ENCODE data around the gene BCAS1.

Gene BCAS1

DNA sequence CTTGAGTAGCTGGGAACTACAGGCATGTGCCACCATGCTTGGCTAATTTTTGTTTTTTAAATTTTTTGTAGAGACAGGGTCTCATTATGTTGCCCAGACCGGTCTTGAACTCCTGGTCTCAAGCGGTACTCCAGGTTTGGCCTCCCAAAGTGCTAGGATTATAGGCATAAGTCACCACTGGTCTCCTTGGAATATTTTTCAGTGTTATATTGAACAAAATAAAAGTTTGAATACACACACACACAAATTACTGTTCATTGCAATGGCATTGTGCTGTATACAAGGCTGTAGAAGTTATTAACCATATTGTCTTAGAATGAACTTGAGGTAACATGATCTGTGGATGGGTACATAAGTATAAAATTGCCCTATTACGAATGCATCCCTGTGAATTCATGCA lies 166.1 kb downstream of the BCAS1 start:
- DNase-seq (ENCODE audit: low read depth), result no peak

DNA sequence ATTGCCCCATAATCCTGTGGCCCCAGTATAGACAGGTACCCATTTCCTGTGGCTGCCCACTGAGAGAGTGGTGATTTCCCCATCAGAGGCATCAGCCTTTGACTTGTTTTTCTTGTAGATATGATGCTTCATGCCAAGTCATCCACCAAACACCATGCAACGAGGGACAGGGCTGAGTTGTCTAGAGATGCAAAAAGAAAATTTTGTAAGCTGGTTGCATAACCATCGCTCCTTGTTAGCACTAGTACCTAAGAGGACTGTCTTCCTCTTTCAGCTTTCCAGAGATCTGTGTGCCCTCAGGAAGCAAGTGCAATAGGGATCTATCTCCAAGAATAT lies 166.8 kb downstream of the BCAS1 start:
- peak; percentile 48 for DNase-seq (ENCODE audit: low read depth)

DNA sequence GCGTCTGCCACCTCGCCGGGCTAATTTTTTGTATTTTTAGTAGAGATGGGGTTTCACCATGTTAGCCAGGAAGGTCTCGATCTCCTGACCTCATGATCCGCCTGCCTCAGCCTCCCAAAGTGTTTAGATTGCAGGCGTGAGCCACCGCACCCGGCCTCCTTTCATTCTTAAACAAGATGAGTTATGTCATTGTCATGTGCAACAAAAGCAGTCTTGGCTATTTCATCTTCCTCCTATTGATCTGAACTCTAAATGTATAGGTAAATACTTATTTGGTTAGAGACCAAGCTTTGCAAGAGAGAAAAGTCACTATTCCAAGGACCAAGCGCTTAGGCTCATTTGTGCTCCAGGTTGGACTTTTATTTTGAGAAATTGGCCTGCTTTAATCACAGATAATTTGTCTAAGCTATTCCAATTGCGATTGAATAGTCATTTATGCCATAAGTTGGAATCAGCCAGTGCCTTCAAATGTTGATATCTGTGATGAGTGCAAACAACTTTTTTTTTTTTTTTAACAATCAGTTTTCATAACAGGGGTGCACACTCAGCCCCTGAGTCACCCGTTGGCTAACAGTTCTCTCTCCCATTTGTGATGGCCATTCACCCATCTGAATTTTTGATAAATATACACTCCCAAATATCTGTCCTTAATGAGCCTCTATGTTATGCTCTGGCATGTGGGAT lies 167.3 kb downstream of the BCAS1 start:
- DNase-seq (ENCODE audit: low read depth), result no peak

DNA sequence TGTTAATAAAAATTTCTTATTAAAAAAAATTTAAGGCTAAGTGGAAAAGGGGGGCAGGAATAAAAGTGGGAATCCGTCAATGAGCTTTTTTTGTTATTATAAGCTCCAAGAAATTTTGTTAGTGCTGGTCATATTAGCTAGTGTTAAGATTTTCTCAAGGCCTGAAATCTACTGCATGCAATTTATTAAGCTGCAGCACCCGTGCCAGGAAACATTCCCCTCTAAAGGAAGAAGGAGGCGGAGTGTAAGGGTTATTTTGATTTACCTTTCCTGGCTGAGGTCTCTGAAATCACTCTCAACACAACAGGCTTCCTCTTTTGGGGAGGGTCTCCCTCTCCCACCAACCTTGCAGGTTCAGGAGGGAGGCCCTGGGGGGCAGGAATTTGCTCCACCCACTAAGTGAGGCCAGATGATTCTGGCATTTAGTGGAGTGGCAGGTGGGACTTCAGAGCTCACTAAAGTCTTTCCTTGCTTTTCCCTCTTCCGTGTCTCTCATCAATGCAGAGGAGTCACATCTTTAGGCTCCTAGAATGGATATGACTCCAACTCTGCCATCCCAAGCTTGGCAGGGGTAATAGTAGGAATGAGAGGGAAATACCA lies 168.8 kb downstream of the BCAS1 start:
- DNase-seq (ENCODE audit: low read depth), result no peak

DNA sequence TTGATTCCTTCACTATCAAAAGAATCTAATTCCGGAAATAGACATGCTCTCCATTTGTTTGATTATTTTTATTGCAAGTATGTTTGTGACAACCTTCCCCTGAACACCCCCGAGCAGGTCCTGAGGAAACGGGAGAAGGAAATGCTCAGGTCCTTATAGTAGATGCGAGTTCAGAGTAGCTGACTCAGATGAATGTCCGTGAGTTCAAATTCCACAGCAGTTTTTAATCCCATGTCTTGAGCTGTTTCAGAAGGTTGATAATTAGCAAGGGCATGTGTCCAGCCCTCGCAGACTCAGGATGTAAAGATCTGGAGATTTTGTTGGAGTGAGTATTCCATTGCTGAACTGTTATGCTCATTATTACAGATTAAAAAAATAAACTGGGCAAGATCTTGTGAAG lies 169.3 kb downstream of the BCAS1 start:
- peak; percentile 64 for DNase-seq (ENCODE audit: low read depth)

DNA sequence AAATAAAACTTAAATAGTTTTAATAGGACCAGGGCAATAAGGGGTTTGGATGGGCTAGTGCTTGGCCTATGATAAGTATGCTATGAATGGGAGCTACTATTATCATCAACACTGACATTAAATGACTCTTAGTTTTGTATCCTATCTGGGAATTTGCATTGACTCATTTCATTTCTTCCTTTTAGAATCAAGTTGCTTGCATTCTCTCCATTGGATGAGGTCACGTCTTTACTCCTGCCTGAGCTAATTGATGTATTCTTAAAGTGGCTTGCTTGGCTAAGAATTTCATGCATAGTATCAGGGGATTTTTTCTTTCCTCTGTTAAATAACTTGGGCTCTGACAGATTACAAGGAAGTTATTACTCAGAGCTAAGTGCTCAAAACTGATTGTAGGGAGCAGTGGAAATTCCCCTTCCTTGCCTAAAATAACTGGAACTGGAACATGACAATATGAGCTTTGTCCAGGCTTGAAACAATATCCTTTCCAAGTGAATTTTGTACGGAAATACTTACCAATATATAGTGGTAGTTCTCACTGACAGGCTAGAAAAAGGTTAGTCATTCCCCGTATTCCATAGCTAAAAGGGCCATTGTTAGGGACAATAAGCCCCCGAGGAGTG lies 169.9 kb downstream of the BCAS1 start:
- peak; percentile 45 for DNase-seq (ENCODE audit: low read depth)

DNA sequence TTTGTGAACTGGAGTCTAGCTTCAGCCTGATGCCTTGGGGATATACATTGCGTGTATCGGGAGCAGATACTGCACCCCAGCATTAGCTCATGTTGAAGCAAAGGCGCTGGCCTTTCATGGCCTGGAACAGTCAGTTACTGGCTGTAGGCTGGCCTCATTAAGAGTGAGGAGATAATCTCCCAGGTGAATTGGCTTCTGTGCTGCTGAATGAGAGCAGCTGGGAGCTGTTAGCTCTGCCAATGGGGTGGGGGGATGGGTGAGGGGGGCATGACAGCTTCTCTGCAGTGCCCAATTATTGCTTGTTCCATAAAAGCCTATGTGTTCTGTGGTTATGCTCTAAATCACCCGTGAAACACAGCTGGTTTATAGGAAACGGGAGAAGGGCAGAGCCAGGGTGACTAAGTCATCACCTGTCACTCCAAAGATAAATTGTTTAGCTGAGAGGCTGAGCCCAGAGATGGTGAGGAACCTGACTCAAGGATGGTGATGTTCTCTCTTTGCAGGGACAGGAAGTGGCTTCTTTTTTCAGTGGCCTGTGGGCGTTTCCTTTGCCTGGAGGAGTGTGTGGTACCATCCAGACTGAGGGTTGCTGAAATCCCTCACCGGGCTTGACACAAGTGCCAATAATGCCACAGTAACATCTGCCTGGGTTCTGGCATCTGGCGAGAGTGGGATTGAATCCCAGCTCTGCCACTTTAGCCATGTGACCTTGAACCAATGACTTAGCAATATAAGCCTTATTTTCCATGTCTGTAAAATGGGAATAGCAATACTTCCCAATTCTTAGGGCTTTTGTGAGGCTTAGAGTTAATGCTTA lies 170.8 kb downstream of the BCAS1 start:
- DNase-seq (ENCODE audit: low read depth), result peak; percentile 70

DNA sequence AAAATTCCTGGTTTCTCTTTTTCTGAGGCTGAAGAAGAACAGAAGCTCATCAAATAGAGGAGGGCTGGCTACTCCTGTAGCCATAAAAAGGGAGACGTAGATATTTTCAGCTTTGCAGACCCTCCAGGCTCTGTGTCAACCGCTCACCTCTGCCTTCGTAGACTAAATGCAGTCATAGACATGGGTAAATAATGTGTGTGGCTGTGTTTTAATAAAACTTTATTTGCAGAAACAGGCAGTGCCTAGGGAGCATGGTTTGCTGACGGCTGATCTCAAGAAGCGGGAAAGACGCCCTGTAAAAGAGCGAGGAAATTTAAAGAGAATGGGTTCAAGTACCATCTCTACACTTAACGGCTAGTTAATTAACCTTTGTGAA lies 171.8 kb downstream of the BCAS1 start:
- no peak for DNase-seq (ENCODE audit: low read depth)

DNA sequence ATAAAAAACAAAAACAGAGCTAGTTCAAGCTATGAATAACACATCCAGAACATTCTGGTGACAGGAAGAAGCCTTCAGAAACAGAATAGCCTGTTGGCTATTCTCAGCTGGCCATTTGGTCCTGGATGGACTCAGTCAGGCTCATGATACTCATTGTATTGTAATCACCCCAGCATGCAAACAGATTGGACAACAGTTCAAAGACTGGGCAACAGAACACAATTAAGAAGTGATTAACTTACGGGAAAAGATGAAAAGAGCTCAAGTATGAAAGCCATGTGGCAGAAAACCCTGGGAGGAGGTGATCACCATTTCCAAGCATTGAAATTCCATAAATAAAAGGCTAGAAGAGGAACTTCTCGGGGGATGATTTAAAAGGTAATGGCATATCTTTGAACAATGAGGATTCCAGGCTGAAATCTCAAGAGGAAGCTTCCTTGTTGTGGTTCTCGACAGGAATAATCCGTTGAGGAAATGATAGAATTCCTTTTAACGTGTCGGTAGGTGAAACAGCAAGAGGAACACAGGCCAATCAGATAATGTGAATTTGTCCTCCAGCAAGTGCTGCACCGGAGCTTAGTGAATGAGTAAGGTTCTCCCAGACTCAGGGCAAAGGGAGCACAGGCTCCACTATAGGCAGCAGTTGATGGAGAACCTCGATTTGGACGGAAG lies 172.4 kb downstream of the BCAS1 start:
- DNase-seq (ENCODE audit: low read depth), result no peak

DNA sequence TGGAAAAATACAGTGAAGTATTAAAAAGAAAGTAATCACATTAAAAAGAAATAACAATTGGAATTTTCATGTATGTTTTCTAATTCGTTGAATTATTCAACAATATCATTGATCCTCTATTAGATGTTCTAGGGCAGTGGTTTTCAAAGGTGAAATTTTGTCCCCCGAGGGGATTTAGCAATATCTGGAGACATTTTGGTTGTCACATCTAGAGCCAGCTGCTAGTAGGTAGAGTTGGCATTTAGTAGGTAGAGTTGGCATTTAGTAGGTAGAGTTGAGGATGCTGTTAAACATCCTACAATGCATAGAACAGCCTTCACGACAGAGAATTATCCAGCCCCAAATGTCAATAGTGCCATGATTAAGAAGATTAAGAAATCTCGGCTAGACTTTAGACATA lies 173.7 kb downstream of the BCAS1 start:
- no peak for DNase-seq (ENCODE audit: low read depth)

DNA sequence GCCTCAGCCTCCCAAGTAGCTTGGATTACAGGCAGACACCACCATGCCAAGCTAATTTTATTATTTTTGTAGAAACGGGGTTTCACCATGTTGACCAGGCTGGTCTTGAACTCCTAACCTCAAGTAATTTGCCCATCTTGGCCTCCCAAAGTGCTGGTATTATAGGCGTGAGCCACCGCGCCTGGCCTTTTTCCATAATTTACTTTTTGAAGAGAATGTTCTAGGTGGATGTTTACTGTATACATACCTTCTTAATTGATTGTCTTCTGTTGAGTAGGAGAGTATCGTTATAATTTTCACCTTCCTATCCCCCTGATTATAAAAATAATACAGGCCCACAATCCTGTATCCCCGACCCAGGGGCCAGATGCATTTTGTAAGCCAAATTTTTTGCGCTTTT lies 174.4 kb downstream of the BCAS1 start:
- no peak for DNase-seq (ENCODE audit: low read depth)

DNA sequence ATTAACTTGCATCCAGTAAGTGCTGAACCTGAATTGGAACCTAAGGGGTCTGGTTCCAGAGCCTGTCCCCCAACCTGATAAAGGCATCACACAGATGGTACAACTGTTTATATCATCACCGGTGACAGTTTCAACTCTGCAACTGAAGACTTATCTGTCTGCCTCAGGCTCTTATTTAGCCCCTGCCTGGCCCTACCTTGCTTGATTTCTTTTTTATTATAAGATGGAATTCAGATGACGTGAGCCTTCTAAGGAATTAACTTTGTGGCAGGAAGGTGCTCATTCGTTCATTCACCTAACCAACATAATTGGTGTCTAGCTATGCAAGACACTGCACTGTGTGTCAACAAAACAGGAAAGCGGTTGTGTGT lies 175.0 kb downstream of the BCAS1 start:
- no peak for DNase-seq (ENCODE audit: low read depth)

DNA sequence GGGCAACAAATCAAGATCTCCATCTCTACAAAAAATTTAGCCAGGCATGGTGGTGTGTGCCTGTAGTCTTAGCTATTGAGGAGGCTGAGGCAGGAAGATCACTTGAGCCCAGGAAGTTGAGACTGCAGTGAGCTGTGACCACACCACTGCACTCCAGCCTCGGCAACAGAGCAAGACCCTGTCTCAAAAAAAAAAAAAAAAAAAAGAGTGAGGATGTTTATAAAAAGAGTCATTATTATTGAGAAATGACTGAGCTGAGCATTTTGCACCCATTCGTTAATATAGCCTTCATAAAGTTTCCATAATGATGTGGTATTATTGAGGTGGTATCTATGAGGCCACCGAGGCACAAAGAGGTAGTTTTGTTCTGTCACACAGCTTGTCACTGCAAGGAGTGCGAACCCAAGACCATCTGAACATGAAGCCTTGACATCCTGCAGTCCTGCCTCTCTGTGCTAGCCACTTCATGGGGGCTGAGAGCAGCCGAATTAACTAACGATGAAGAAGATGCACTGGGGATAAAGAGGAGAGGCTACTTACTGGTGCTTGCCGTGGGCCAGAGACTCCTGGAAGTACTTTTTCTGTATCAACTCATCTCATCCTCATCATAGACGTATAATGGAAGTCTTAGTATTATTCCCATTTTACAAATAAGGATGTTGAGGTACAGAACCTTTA lies 175.5 kb downstream of the BCAS1 start:
- no peak for DNase-seq (ENCODE audit: low read depth)
